ENCODE measurements around the gene XK. TPM values are rescaled to one million over a fixed set of nuclear protein-coding genes. Genes with fewer than 3 reads are reported as not detected.
"Not testable (repeated sequence)": the region's sequence is repeated elsewhere in the genome, so short reads cannot be mapped to it uniquely, and the experiment has no call there.

Gene XK
- total RNA-seq, 6 experiments from 2014 or later: not detected

- Mint-ChIP-seq H3K4me3 (no peak overlapping the region), H3K9me3 (no peaks in the 10 kb centered on the region), H3K27me3 (ENCODE audit: insufficient read depth) (no peaks in the 10 kb centered on the region), H3K36me3 (ENCODE audit: low read depth) (no peaks in the 10 kb centered on the region), H3K4me1 (ENCODE audit: low read depth) (no peaks in the 10 kb centered on the region), H3K27ac (no peak overlapping the region)
- DNase-seq: no peak
- TF ChIP-seq, protein P1, sequence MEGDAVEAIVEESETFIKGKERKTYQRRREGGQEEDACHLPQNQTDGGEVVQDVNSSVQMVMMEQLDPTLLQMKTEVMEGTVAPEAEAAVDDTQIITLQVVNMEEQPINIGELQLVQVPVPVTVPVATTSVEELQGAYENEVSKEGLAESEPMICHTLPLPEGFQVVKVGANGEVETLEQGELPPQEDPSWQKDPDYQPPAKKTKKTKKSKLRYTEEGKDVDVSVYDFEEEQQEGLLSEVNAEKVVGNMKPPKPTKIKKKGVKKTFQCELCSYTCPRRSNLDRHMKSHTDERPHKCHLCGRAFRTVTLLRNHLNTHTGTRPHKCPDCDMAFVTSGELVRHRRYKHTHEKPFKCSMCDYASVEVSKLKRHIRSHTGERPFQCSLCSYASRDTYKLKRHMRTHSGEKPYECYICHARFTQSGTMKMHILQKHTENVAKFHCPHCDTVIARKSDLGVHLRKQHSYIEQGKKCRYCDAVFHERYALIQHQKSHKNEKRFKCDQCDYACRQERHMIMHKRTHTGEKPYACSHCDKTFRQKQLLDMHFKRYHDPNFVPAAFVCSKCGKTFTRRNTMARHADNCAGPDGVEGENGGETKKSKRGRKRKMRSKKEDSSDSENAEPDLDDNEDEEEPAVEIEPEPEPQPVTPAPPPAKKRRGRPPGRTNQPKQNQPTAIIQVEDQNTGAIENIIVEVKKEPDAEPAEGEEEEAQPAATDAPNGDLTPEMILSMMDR (IDR thresholded peaks at IDR 0.05): no peak
These were observed 73.8 kb downstream of the XK start for GRCh38 chrX:37759351-37759750.

DNA sequence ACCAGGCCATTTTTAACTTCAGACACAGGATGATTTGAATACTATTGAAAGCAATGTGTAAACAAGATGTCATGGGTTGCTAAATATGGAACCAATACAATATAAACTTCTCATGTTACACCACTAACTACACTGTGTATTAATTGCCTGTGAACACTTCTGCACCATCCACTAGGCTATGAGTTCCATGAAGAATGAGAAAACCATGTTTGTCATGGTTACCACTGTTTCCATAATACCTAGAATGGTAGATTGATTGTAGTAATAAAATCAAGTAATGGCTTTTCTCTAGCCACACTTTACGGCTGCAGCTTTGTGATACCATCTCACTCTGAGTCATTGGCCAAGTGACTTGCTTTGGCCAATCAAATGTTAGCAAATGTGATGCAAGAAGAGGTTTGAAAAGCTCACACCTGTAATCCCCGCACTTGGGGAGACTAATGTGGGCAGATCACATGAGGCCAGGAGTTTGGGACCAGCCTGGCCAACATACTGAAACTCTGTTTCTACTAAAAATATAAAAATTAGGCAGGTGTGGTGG is 74.4 kb downstream of the XK start:
- no peak for DNase-seq
- Mint-ChIP-seq H3K36me3 (ENCODE audit: low read depth) (no peaks in the 10 kb centered on the region), H3K4me1 (ENCODE audit: low read depth) (no peaks in the 10 kb centered on the region), H3K9me3 (no peaks in the 10 kb centered on the region), H3K27ac (no peak overlapping the region), H3K27me3 (ENCODE audit: insufficient read depth) (no peaks in the 10 kb centered on the region), H3K4me3 (no peak overlapping the region)
- TF ChIP-seq, protein P1 (IDR thresholded peaks at IDR 0.05): no peak

- Mint-ChIP-seq H3K4me1 (ENCODE audit: low read depth) (no peaks in the 10 kb centered on the region), H3K4me3 (no peak overlapping the region), H3K27me3 (ENCODE audit: insufficient read depth) (peaks cover 6% of the 10 kb centered on the region; the same call in 1 of the 2 replicates), H3K27ac (no peak overlapping the region), H3K36me3 (ENCODE audit: low read depth) (no peaks in the 10 kb centered on the region), H3K9me3 (no peaks in the 10 kb centered on the region)
- TF ChIP-seq, protein P1 (IDR thresholded peaks at IDR 0.05): no peak
- DNase-seq: no peak
These were observed 77.8 kb downstream of the XK start for GRCh38 chrX:37763400-37763799.

DNA sequence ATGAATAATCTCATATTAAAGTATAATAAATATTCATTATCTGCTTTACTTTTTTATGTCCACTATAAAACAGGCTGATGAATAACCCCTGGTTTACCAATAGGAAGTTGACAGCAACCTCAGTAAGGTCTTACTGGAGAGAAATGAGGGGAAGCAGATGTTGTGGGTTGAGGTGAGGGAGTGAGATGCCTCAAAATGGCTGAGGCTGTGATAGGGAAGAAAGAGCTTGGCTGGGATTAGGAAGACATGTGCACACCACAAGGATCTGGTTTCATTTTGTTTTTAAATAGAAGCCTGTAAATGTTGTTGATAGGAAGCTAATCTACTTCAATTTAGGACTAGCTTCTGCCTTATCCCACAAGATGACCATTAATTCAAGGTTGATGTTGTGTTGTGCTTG is 79.9 kb downstream of the XK start:
- DNase-seq: no peak
- H3K4me3 Mint-ChIP-seq: no peak overlapping the region
- no peak overlapping the region for H3K27ac Mint-ChIP-seq
- no peaks in the 10 kb centered on the region for H3K9me3 Mint-ChIP-seq
- TF ChIP-seq, protein P1 (IDR thresholded peaks at IDR 0.05): no peak
- no peaks in the 10 kb centered on the region for H3K4me1 Mint-ChIP-seq (ENCODE audit: low read depth)
- H3K36me3 Mint-ChIP-seq (ENCODE audit: low read depth): no peaks in the 10 kb centered on the region
- peaks cover 6% of the 10 kb centered on the region; the same call in 1 of the 2 replicates for H3K27me3 Mint-ChIP-seq (ENCODE audit: insufficient read depth)

- no peak overlapping the region for H3K27ac Mint-ChIP-seq
- no peaks in the 10 kb centered on the region for H3K36me3 Mint-ChIP-seq (ENCODE audit: low read depth)
- no peaks in the 10 kb centered on the region for H3K9me3 Mint-ChIP-seq
- no peak overlapping the region for H3K4me3 Mint-ChIP-seq
- no peaks in the 10 kb centered on the region for H3K4me1 Mint-ChIP-seq (ENCODE audit: low read depth)
- no peak for DNase-seq
- peaks cover 6% of the 10 kb centered on the region; the same call in 1 of the 2 replicates for H3K27me3 Mint-ChIP-seq (ENCODE audit: insufficient read depth)
- TF ChIP-seq, protein P1 (IDR thresholded peaks at IDR 0.05): no peak
These were observed 81.8 kb downstream of the XK start for GRCh38 chrX:37767430-37767829.

DNA sequence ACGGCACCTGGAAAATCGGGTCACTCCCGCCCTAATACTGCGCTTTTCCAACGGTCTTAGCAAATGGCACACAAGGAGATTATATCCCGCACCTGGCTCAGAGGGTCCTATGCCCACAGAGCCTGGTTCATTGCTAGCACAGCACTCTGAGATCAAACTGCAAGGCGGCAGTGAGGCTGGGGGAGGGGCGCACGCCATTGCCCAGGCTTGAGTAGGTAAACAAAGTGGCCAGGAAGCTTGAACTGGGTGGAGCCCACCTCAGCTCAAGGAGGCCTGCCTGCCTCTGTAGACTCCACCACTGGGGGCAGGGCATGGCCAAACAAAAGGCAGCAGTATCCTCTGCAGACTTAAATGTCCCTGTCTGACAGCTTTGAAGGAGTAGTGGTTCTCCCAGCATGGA is 83.3 kb downstream of the XK start:
- not testable (repeated sequence) for H3K36me3 Mint-ChIP-seq (ENCODE audit: low read depth); H3K4me1 Mint-ChIP-seq (ENCODE audit: low read depth); H3K4me3 Mint-ChIP-seq; H3K27ac Mint-ChIP-seq; H3K9me3 Mint-ChIP-seq; H3K27me3 Mint-ChIP-seq (ENCODE audit: insufficient read depth); DNase-seq

Data from HFFc6 (cell line).